NCI-H446 (cell line): ENCODE data around the gene SEMA5B.

Source experiments
- DNase-seq, 2 experiments: peaks; one replicate each; lab custom pipeline; 2025; lab: John Stamatoyannopoulos, UW

SEMA5B gene

DNA sequence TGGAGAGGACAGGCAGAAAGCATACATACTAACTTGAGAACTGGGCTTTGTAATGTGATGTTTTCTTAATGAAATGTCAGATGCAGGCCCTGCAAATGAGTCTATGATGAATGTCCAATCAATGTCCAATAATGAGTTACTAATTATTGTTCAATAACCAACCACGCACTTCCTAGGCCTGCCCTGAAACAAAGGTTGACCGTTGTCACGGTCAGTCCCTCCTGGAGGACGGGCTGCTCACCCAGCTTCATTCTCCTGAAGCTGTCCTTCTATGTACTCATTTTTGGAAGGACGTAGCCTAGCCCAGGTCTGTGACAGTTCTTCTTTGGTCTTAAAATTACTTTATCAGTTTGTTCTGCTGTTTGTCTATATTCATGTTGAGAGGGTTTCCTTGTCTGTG, 30.9 kb upstream of the SEMA5B start:
- no peak for DNase-seq

DNA sequence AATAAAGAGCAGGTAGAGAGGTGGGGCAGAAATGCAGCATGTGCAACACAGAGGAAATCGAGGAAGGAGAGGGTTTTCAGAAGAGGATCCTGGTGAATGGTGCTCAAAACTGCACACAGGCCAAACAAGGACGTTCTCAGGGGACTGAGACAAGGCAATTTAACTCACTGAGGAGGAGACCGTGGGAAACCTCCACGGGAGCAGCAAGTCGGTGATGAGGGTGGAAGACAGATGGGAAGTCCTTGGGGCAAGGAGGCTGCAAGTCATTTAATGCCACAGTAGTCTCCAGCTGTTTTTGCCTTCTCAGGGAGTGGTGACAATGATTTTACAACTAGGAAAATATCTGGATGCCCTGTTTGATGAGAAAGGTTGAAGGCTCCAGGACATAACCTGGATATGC, 27.8 kb upstream of the SEMA5B start:
- DNase-seq = no peak

GRCh38 chr3:123054931-123055330, 27.4 kb upstream of the SEMA5B start:
- no peak for DNase-seq

DNA sequence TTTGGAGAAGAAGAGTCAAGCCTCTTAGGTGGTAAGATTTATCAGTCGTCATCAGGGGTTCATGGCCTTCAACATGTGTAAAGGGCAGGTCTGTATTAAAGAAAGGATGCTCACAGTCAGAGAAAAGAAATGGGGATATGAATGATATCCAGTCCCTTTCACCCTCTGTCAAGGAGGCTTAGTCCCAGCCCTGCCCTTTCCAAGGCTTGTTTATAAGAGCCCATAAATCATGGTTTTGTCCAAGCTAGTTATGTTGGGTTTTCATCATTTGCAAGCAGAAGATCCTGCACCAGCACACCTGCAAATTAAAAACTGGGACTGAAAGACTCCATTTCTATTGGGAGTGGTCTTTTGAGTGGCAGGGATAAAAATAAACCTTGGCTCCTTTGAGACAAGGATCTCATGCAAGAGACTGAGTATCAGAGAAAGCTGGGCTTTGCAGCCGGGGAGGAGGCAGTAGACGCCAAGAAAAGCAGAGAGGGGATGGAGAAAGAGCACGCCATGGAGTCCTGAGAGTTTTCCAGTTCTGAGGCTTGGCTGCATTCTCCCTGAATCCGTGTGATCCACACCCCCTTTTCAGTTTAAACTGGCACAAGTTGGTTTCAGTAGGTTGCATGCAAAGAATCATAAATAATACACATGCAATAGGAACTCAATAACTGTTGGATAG, 26.7 kb upstream of the SEMA5B start:
- no peak for DNase-seq

DNA sequence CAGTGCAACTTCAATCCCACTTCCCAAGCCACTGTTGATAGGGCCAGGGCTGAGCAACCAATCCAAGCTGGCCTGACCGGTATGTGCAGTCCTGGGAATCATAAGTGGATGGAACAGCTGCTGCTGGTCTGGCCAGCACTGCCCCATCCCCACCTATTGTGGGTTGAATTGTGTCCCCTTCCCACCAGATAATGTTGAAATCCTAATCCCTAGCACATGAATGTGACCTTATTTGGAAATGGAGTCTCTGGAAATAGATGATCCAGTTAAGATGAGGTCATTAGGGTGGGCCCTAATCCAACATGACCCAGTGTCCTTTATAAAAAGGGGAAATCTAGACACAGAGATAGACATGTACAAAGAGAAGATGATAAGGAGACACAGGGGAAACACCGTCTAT, 25.5 kb upstream of the SEMA5B start:
- DNase-seq = no peak

- DNase-seq = no peak
Measured at GRCh38 chr3:123050666-123051065, 23.1 kb upstream of the SEMA5B start.

GRCh38 chr3:123048480-123049237, 21.1 kb upstream of the SEMA5B start:
- no peak for DNase-seq

DNA sequence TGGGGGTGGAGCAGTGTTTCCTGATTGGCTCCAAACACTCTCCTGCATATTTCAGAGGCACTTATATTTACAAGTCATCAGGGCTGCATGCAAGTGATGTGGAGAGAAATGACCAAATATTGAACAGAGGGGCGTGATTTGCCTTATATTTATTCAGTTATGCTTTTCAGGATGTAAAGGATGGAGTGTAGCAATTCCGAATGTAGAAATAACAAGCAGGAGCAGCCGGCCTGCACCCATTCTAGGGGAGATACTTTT, 19.4 kb upstream of the SEMA5B start:
- DNase-seq = no peak

DNA sequence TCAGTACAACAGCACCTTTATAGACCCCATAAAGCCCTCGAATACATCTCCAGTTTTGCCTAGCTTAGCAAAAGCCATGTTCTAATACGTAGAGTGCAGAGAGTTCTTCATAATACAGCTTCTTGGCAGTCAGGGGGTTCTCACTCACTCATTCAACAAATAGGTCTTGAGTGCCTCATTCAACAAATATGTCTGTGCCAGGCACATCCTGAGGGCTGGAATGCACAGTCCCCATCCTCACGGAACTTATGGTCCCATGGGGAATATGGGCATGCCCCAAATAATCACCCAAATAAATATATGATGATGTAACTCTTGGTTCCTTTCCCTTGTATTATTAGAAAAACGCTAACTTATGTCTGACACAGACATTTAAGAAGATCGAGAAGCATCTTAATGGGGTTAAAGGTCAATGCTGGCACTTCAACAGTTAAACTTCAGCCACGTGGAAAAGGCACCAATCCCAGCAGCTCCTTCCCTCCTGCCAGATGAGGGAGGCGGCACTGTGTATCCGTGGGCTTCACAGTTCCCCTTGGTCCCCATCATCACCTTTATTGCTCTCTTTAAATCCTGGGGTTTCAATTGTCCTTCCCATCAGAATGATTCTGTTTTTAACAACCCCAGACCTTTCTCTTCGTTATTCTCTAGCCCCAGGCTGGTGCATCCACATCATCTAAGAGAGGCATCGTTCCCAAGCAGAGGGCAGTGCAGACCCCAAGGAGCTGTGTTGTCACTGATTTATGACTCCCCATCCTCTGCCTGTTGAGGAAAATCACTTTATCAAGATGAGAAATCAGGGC, 18.9 kb upstream of the SEMA5B start:
- DNase-seq = peak in 1 of 2 experiments; percentile 21

DNA sequence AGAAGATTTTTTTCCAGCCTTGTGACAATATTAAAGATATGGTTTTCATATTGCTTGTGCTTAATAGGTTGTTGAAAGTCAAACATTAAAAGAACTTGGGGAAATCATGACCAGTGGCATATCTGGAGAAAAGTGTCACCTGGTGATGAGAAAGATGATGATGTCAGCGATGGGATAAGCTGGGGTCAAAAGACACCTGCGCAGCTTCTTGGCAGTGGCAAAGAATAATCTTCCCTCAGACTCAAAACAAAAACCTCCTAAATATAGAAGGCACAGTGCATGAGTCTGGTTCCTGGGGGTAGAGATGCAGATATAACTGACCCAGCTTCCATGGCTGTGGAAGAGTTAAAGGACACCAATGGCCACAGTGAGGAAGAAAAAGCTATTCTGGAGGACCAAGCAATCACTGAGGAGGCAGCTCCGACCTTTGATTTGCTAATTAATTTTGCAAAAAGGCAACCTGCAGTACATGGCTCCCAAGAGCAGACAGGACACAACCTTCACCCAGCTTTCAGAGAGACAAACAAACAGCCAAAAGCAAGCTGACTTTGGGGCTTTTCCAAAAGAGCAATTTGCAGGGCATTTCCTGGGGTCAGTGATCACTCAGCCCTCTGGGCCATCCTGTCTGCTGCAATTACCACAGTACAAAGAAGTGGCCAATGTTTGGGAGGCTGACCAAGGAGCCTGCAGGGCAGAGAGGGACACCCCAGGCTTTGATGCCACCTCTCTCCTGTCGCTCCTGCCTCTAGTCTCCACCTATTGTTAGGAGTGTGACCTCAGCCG, 17.6 kb upstream of the SEMA5B start:
- DNase-seq = no peak

DNA sequence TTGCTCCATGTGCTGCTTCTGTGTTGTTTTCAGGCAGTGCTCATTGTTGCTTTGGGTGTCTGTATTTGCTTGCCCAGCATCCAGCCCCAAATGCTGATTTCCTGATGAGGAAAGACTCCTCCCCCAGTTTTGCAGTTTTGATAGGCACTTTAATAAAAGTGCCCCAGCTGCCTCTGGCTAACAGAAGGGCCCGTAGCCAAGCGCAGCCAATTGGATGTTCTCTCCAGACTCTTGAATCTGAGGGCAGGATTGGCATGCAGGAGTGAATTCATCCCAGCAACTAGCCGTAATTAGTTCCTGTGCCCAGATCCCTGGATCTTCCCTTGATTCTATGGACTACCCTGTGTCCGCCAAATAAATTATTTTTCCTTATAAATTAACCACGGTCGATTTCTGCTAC, 14.8 kb upstream of the SEMA5B start:
- peak in 1 of 2 experiments; percentile 60 for DNase-seq

GRCh38 chr3:123039178-123039577, 11.6 kb upstream of the SEMA5B start:
- no peak for DNase-seq

- no peak for DNase-seq
Measured at GRCh38 chr3:123038751-123039150, 11.2 kb upstream of the SEMA5B start.

- no peak for DNase-seq
Measured at GRCh38 chr3:123037015-123037375, 9.4 kb upstream of the SEMA5B start.

DNA sequence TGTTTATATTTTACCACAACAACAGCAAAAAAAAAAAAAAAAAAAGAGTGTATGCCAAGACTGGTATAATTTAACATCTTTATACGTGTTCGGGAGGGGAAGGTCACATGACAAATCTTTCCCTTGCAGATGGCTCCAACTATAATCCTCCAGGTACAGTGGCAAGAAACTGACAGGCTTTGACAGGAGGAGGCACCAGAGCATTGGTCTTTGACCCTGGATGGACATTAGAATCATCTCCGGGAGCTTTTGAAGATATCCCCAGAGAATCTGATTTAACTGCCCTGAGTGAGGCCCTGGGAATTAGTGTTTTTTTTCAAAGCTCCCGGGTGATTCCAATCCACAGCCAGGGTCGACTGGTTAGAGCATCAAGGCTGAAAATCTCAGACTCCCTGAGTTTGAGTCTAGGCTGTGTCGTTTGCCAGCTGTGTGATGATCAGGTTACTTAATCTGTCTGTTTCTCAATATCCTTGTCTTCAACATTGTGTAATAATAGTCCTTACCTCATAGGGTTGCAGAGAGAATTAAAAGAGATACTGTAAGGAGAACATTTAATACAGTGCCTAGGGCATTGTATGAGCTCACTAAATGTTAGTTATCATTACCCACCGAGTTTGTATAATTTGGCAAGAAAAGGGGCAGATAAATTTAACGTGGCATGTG, 8.9 kb upstream of the SEMA5B start:
- no peak for DNase-seq

GRCh38 chr3:123034996-123035395, 7.4 kb upstream of the SEMA5B start:
- DNase-seq = no peak

DNA sequence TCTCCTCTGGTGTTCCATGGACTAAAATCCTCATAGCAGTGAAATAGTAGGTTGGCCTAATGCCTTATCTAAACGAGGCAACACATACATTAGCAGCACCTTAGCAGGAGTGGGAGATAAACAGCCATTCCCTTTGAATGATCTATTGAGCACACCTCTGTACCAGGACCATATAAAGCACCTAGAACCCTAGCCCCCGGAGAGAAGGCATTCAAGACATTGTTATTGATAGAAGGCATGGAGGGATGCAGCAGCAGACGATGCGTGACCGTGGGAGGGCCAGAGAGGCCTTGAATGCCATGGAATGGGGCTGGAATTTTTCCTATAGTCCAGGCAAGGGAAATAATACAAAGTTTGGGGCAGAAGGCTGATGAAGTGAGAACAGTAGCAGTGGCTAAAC, 6.6 kb upstream of the SEMA5B start:
- DNase-seq = no peak

GRCh38 chr3:123032057-123032456, 4.5 kb upstream of the SEMA5B start:
- DNase-seq = no peak

DNA sequence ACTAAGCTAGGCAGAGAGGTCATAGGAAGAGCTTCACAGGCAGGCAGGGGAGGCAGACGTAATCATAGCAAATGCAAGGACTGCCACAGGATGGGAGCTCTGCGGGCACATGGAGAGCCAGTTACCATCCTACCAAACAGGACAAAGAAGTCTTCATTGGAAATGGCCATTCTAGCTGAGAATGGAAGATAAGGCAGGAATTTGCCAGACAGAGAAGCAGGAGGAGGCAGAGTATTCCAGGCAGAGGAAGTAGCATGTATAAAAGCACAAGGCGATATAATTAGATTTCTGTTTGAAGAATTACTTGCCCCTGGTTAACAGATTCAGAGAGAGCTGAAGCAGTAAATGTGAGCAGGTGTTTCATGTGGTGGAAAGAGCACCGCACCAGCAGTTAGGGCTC, 3.5 kb upstream of the SEMA5B start:
- DNase-seq = no peak

DNA sequence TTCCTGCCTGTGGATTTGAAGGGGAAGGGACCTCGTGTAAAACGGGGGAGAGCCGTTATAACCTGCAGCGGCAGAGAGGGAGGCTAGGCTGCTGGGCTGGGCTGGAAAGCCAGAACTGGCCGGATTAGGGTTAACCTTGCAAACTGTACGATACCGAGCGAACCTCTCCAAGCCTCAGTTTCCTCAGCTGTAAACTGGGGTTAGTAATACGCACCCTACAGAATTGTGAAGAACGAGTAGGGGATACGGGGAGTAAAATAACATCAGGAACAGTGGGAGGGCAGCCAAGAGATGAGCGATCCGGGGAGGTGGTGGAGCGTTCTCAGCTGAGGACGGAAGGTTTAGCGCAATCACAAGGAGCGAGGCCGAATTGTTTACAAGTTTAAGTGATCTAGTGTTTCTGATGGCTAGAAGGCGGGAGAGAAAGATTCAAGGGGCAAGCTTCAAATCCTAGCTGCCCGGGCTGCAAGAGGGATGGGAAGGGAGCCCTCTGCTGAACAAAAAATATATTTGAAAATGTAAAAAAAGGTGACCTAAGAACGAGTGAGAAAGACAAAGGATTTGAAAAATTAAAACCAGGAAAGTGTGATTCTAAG, 768 bp upstream of the SEMA5B start:
- DNase-seq = peak; percentile 64 to 79

- DNase-seq = no peak
Measured at GRCh38 chr3:123026565-123027291, 835 bp downstream of the SEMA5B start.
